Nucleus accumbens (tissue), 56 donors: ENCODE results near the gene SFT2D3.

Experiments
- DNase-seq, 56 donors: peaks; one replicate each; lab custom pipeline; 2025; lab: John Stamatoyannopoulos, UW

Gene SFT2D3

DNA sequence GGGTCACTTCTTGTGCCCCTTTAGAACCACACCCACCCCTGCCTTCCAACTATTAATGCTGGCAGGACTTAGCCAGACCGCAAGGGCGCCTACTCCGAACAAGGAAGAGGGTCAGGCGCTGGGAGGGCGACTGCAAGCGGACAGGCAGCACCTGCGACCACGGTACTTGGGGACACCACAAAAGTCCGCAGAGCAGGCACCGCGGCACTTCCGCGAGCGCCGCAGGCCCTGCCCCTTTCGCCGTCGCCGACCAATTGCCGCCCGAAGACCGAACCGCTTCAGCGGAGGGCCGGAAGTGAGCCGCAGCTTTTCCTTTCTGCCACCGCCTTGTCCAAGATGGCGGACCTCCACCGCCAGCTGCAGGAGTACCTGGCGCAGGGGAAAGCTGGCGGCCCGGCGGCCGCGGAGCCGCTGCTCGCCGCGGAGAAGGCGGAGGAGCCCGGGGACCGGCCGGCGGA, at the start of gene SFT2D3:
Gene SFT2D3, plus strand, starts transcription at position 305 of the 458 bp plus-strand sequence. Its CDS starts 32 bp downstream, at position 337.
- DNase-seq = peak; percentile 10 to 94 (median 86)

GRCh38 chr2:127651971-127652550, 49.2 kb upstream of the SFT2D3 start:
- DNase-seq = peak in 50 of 56 donors; percentile 35 to 92 (median 70)

DNA sequence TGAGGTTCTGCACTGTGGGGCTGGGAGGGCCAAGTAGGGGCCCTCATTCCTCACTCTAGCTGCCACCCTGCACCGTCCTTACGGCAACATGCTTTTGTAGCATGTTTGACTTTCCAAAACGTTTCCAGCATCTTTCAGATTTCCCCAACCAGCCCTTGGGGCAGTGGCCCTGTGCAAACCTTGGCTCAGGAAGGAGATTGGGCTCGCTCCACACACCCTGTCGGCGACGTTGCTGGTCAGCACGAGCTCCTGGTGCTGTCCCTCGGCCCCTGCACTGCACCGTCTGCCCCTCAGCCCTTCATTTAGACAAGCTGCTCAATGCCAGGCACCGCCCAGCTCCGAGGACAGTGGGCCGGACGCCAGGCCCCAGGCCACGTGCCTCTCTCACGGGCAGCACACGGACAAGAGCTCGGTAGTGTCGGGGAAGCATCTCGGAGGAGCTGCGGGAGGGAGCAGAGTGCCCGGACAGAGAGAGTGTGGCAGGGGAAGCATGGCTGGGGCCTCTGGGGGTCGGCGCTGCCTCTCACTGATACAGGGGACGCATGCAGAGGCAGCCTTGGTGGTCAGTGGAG, 48.4 kb upstream of the SFT2D3 start:
- DNase-seq = no peak

DNA sequence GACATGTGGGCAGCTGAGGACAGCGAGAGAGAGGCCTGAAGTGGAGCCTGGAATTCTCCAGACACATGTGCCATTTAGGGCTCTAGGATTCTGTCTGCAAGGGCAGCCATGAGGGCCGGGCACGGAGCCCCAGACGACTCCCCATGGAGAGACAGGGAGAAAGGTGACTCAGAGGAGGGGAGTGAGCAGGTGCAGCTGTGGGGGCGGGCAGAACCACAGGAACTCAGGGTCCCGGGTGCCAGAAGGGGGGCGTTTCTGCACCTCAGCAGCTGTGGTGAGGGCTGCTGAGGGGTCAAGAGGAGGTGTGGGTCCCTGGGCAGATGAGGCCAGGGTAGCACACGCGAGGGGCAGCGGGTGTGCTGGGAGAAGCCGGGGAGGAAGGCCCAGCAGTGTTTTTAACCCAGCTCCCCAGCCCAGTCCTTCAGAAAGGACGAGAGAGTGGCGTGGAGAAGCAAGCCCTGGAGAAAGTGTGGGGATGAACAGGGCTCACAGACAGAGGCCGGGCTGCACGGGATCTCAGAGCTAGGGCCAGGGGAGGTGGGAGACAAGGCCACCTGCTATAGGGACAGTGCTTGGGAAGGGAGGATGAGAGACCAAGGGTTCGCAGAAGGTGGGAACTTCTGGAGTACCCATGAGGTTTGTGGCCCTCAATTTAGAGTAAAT, 47.7 kb upstream of the SFT2D3 start:
- no peak for DNase-seq

GRCh38 chr2:127654084-127654837, 47.0 kb upstream of the SFT2D3 start:
- no peak for DNase-seq

DNA sequence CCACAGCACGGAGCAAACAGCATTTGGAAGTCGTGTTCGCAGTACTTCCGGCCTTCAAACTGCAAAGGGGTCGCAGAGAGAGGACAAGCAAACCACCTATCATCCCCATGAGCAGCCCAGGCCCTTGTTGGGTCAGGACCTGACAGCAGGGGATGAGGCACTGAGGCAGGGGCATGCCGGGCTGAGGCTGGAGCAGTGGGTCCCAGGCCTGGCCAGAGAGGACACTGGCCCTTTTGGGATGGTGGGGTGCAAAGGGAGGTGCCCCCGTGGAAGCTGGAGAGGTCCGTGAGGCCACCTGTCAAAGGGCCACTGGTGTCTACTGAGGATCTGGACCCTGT, 46.5 kb upstream of the SFT2D3 start:
- DNase-seq = no peak

DNA sequence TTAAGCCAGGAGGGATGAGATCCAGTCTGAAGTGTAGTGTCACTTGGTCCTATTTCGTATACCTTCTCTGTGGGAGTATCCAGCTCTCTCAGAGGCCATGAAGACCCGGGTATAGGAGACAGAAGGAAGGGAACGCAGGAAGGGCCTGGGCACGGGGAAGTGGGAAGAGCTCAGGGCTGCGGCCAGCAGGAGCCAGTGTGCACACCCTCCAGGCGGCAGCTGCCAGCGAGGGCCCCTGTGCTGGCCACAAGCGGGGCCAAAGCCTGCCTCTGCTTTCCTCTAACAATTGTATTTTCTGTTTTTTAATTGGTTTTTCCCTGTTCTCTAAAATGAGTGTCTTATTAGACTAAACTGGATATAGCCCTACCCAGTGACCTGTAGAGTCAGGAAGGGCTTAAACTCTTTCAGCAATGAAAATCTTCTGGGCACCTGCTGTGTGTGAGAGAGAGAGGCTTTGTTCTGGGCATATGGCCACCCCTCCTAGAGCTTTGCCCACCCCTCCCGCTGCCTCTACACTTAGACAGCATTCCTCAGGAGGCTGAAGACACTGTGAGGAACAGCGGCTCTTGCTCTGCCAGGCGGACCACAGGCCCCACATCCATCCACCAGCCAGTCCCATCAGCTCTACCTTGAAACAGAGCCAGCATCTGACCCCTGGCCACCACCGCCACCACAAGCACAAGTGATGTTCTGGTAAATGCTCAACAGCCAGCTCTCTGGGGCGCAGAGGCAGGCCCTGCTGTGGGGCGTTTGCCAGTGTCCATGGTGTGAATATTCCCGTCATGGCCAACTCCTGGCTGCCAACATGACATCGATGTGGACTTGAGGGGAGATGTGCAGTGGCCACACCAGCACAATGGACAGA, 45.9 kb upstream of the SFT2D3 start:
- no peak for DNase-seq

- DNase-seq = no peak
Measured at GRCh38 chr2:127656569-127657231, 44.6 kb upstream of the SFT2D3 start.

DNA sequence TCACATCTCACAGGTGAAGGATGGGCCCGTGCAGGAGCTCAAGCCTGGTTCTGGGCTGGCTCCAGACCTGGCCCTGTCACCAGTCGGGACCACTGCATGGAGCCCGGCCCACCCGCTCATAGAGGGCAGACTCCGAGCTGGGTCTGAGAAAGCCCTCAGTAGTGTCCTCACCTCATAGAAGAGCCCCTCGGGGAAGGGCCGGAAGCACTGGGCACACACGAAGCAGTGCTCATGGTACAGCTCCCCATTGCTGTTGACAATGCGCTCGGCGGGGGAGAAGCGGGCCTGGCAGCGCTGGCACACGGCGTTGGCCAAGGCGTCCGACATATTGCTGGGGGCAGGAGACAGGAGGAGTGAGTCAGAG, 44.1 kb upstream of the SFT2D3 start:
- no peak for DNase-seq

GRCh38 chr2:127658146-127658545, 43.2 kb upstream of the SFT2D3 start:
- DNase-seq = no peak

- no peak for DNase-seq
Measured at GRCh38 chr2:127658641-127659407, 42.5 kb upstream of the SFT2D3 start.

GRCh38 chr2:127659408-127660290, 41.6 kb upstream of the SFT2D3 start:
- no peak for DNase-seq

DNA sequence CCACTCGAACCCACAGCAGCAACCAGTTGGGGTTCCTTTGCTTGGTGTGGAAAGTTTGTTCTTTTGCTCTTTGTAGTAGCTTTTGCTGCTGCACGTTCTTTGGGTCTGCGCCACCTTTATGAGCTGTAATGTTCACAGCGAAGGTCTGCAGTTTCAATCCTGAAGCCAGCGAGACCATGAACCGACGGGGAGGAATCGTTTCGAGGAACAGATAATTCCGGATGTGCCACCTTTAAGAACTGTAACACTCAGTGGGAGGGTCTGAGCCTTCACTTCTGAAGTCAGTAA, 41.1 kb upstream of the SFT2D3 start:
- no peak for DNase-seq

DNA sequence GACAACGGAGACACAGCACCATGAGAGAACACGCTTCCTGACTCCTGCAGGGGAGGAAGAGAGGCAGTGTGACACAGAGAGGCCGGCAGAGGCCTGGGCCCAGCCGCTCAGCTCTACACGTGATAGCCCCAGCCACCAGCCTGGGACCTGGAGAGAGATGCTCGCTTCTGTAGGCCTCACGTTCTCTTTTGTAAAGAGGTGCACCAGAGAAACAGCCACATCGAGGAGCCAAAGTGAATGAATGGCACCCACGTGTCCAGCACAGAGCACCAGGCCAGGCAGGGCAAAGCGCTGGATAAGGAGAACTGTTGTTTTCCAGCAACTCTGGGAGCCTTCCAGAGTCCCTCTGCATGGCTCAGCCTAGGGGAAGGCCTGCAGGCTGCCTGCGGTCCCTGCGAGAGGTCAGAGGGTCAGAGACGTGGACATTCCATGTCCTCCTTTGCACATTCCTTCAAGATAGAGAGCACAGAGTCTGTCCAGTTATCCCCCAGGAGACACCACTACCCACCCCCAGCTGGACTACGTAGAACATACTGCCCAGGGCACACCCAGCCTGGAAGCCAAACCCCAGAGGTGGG, 40.1 kb upstream of the SFT2D3 start:
- DNase-seq = peak in 21 of 56 donors; percentile 17 to 65 (median 44)

DNA sequence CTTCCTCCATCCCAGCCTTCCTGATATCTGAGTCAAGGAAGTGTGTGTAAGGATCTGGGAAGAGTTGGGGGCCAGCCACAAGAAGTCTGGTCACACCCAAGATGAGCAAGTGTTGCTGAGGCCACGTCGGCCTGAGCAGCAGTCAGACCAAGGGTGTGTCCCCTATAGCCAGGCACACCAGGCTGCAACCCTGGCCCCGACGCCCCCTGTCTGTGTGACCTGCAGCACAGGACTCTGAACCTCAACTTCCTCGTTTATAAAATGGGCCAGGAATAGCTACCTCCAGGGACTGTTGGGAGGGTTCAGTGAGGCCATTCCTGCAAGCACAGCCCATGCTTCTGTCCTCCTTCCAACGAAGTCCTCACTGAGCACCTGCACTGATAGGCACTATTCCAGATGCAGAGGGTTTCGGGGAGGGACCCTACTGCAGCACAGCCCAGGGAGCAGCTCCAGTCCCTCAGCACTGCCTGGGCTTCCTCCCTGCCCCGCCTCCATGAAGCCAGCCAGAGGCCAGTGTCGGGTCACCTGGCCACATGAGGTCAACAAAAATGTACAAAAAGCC, 39.3 kb upstream of the SFT2D3 start:
- no peak for DNase-seq

DNA sequence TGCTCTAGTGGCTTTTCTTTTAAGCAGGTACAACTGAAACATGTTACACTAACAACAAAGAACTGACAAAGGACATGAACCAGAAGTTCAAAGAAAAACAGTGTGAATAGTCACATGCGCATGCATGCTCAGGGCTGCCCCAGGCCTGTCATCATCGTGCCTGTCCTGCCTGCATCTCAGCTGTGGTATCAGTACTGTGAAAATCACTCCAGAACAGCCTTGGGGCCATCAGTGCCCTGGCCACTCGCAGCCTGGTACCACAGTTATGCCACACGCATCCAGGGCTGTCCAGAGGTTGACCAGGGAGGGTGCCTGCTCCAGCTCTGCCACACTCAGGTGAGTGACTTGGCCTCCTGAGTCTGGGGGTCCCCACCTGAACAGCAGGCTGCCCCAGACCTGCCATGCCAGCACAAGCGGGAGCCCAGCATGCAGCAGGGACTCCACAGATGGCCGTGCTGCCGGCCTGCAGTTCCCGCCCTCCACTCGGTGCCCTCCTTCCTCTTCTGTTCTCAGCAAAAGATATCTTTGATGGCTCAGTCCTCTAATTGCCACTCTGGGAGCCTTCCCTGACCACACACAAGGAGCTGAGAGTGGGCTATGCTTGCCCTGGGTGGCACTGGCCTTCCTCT, 38.2 kb upstream of the SFT2D3 start:
- DNase-seq = no peak

GRCh38 chr2:127663566-127664064, 37.7 kb upstream of the SFT2D3 start:
- DNase-seq = no peak
